MV-4-11 (cell line): Measurements from ENCODE around the gene DNM1L.
A peak's percentile ranks its signal among the peaks of the same experiment; 100 is the strongest.

Source experiments
- DNase-seq: peaks from one replicate; lab custom pipeline; 2025; lab: John Stamatoyannopoulos, UW

The DNM1L gene

DNA sequence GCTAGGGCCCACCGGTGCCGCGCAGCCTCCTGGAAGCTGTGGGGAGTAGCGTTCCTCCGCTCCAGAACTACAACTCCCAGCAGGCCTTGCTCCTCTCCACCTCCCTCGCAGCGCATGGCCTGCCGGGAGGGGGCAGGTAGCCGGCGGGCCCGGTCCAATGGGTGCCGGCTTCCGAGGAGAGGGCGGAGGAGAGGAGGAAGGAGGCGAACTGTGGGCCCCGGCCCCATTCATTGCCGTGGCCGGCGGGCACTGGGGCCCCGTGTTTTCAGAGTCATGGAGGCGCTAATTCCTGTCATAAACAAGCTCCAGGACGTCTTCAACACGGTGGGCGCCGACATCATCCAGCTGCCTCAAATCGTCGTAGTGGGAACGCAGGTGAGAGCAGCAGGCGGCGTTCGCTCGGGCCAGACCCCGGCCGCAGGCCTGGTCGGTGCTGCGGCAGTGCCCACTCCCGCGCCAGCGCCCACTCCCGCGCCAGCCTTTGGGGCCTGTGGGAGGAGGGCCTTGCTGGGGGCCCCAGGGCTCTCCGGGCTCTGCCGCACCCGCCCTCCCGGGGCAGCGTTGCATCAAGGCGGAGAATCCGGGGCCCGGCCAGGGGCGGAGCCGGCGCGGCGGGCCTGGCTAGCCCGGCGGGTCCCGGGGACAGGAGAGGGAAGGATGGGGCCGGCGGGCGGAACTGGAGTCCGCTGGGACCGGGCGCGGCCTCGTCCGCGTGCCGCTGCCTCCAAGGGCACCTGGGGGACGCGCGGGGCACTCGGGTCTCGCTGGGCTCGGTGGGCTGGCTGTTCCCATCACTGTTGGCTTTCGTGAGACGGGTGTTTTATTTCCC, at the start of gene DNM1L:
Gene DNM1L, plus strand, starts transcription at position 211 of the 829 bp plus-strand sequence. Its CDS starts 63 bp downstream, at position 274.
- peak; percentile 85 for DNase-seq

DNA sequence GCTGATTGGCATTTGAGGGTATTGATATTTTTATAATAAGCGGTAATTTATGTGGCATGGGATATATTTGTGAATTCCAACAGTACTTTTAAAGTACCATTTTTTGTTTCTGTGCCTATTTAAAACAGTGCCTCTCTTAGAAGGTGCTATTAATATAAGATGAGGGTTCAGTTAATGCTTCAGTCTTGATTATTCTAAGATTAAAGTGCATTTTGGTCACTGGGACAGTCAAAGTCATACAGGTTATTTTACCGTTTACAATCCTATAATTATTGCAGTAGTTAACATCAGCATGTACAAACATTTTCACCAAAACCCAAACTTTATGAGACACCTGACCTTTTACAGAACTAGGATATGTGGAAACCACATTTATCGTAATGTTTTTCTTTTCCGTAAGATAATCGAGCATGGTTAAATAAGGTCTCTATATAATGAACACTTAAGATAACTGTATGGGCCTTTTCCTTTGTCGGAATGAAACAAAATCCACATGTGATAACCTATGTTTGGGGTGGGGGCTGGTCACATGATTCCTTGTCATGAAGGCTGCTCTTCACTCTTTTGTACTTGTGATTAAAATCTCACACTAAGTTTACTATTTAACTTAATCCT, 37.7 kb upstream of the DNM1L start:
- DNase-seq = no peak

DNA sequence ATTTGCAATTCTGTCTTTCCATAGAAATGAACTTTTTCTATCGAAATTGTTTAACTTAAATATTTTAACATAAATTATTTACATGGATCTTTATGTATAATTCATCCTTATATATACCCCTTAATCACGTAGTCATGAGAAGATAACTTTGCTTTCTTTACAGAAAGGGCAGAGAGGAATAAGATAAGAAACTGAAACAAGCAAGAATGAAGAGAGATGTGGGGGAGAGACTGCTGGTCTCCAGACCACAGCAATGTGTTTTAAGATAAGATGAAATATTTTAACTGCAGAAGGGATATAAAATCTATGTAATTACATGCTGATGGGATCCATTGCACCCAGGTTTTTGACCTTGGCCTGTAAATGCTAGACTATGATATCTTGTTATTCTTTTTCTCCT, 34.7 kb upstream of the DNM1L start:
- DNase-seq = no peak

DNA sequence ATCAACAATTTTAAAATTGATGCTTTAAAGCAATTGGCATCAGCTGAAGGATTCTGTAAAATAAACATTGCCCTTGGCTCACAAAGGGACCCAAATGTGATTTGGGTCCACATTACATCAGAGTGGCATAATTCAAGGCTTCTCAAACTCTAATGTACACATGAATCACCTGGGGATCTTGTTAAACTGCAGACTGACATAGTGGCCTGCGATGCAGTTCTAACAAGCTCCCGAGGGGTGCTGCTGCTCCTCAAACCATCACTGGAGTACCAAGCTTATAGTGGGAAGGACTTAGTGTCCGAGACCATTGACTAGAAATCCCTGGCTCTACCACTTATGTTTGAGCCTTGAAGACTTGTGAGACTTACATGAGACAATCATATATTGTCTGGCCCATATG, 31.8 kb upstream of the DNM1L start:
- DNase-seq = no peak

DNA sequence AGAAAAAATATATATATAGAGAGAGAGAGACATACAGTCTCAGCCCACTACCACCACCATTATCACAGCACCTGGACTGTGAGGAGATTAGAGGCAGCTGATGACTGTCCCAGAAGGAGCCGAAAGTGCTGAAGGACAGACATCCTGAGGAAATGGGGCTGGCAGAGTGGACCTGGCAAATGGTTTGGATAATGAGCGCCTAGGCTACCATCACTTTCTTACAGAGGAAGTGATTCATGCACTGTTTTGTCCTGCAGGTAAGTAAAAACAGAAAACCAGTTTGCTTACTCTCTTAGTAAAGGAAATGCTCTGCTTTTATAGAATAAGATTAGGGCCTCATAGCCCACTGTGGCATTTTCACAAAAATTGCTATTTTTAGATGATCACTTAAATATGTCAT, 28.6 kb upstream of the DNM1L start:
- no peak for DNase-seq

DNA sequence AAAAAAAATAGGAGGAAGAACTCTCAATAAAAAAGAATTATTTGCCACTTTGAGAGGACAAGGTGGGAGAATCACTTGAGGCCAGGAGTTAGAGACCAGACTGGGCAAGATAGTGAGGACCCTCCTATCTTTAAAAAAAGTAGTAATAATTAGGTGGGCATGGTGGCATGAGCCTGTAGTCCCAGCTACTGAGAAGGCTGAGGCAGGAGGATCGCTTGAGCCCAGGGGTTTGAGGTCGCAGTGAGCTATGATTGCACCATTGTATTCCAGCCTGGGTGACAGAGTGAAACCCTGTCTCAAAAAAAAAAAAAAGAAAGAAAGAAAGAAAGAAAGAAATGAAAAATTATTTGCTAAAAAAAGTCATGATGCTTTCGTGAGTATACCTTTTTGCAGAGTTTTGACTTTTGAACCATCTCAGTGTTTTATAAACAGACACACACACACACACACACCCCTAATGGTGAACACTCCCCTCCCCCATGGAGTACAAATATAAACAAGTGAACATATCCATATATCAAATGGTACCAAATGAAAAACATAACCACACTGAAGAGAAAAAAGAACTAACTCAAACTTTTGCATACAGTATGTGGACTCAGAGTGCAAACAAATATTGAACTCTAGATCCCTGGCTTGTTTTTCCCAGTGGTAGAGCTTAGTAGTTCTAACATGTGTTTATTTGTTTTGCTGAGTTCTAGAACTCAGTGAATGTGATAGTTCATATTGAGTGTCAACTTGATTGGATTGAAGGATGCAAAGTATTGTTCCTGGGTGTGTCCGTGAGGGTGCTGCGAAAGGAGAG, 27.7 kb upstream of the DNM1L start:
- DNase-seq = no peak

DNA sequence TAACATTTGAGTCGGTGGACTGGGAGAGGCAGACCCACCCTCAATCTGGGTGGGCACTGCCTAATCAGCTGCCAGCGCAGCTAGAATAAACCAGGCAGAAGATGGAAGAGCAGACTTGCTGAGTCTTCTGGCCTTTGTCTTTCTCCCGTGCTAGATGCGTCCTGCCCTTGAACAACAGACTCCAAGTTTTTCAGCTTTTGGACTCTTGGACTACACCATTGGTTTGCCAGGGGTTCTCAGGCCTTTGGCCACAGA, 27.2 kb upstream of the DNM1L start:
- DNase-seq = no peak

DNA sequence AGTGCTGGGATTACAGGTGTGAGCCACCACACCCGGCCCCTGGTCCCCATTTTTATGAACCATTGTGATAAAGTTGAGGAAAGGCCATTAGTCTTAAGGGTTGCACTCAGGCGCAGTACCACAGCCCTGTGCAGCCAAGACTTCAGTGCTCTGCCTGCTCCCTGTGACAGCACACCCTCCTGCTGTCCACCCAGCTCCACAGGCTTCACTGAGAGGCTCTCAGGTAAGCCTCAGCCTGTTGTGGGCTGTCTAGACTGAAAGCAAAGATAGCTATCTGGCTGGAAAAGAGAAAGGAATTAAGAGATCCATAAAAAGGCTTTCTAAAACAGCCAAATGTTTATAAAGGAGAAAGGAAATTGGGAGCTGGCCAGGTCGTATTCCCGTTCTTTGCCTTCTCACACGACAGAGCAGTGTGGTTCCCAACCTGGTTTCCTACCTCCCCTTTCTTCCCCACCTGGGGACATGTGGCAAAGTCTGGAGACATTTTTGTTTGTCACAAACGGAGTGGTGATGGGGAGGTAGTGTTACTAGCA, 19.1 kb upstream of the DNM1L start:
- DNase-seq = no peak

DNA sequence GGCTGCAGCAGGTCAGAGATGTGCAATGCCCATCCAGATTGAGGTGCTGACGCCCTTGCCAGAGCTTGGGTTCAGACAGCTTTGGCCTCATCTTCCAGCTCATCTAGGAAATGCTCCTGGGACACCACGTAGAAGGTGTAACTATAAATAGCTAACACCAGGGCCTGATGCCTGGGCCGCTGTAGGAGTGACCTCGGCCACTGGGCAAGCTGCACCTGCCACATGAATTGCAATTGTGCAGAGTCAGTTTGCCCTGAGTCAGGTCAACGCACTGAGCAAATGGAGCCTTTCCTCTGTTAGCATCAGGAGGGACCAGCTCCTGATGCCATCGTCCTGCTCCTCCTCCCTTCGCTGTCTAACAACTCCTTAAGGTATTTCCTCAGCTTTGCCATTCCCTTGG, 17.4 kb upstream of the DNM1L start:
- no peak for DNase-seq

DNA sequence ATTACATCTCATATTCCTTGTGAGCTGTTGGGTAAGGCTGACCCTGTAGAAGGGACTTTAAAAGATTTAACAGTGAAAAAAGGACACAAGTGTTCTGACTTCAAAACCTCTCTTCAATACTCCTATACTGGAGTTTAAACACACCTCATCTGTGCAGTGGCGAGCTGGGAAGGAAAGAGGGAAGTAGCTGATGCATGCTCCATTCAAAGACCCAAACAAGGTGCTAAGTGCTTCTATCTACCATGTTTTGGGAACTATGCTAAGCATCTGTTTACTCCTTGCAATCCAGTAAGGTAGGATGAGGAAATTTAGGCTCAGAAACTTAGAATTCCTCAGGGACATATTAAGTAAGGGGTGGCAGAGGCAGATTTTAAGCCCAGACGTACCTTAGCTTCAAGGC, 16.4 kb upstream of the DNM1L start:
- no peak for DNase-seq

DNA sequence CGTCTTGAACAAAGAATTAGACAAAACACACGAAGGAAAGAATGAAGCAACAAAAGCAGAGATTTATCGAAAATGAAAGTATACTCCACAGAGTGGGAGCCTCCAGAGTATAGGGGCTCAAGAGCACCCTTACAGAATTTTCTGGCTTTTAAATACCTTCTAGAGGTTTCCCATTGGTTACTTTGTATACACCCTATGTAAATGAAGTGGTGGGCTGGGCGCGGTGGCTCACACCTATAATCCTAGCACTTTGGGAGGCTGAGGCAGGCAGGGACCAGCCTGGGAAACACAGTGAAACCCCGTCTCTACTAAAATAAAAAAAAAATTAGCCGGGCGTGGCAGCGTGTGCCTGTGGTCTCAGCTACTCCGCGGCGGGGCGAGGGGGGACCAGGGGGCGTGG, 13.1 kb upstream of the DNM1L start:
- no peak for DNase-seq

DNA sequence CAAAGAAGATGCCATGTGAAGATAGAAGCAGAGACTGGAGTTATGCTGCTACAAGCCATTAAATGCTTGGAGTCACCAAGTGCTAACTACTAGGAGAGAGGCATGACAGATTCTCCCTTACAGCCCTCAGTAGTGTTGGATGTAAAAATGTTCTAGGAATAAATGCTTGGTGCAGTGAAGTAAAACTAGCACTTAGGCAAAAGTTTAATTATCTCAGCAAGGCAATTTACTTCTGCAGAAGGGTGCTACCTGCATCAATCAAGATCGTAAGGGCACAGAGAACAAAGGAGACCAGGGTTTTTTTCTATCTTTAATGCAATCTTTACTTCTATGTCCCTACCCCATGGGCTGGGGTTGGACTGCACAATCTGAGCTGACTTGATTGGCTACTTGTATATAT, 9.5 kb upstream of the DNM1L start:
- no peak for DNase-seq

DNA sequence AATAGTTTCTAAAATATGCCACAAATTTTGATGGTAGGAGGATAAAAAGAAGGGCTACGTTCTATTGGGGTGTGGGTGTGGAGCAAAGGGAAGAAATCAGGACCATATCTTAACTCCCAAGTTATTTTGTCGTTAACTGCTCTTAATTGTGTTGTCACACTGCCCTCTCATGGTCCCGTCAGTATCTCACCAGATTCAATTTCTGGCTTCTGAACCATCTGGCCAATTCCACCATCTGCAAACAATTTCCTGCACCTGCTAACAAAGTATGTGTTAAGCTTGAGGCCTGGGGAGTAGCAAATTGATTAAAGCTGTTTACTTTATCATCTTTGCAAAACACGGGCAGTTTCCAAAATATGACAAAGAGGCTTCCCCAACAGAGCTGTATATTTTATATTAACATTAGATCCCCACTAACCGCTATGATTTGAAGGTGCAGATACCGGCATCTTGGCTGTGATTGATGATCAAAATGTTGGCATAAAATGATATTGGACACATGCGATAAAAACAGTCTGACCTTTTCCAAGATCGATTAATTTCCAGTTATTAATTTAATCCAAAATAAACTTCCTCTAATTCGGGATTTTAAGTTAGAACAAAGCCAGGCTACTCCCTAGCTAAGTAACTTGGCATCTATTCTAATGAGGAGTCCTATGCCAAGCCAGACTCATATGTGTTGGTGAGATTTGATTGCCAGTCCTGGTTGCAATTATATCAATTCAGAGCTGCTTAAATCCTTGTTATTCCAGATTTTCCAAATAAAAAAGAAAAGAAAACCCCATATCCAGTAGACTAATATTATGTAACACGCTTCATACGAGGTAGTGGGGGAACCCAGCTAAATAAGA, 6.9 kb upstream of the DNM1L start:
- peak; percentile 66 for DNase-seq

DNA sequence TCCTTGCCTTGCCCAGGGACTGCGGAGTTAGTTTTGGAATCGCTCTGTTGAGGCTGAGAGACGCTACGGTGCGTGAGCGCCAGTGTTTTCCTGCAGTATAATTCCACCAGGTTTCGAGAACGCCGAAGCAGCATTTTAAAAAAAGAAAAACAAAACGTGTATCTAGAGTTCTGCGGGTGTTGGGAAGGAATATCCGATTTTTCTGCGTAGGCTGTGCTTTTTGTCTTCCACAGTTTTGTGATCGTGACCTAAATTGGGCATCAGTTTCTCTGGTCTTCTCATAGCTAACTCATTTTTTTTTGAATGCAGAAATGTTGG, 778 bp downstream of the DNM1L start:
- DNase-seq = no peak

DNA sequence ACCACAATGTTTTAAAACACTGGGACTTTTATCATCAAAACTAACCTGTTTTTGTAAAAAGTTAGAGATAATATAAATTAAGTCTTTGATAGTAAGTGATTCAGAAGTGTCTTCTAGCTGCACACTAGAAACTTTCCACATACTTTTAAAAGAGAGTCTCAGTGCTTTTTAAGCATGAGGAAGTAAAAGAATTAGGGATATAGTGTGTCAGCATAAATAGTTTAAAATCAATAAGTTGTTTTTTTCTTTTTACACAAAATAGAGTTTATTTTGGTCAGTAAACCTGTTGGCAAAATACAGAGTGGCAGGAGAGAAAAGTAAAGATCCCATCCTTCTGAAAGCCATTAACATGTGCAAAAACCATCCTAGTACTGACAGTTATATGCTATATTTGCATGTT, 1.7 kb downstream of the DNM1L start:
- no peak for DNase-seq

DNA sequence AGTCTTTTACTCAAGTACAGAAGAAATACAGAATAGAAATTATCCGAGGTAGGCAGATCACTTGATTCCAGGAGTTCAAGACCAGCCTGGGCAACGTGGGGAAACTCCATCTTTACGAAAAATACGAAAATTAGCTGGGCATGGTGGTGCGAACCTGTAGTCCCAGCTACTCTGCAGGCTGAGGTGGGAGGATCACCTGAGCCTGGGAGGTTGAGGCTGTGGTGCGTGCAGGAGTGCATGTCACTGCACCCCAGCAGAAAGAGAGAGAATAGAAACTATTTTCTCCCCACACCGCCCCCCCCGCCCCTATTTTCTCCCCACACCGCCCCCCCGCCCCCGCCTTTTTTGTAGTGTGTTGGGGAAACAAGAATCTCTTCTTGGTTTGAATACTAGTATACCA, 2.2 kb downstream of the DNM1L start:
- no peak for DNase-seq

DNA sequence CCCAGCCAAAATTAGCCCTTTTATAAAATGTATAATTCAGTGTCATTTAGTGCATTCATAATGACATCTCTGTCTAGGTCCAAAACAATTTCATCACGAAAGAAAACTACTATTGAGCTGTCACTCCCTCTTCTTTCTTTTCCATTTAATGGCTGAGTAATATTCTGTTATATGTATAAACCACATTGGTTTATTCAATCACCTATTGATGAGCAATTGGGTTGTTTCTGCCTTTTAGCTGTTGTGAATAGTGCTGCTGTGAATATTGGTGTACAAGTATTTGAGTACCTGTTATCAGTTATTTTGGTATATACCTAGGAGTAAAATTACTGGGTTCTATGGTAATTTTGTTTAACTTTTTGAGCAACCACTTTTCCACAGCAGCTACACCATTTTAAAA, 7.2 kb downstream of the DNM1L start:
- no peak for DNase-seq

DNA sequence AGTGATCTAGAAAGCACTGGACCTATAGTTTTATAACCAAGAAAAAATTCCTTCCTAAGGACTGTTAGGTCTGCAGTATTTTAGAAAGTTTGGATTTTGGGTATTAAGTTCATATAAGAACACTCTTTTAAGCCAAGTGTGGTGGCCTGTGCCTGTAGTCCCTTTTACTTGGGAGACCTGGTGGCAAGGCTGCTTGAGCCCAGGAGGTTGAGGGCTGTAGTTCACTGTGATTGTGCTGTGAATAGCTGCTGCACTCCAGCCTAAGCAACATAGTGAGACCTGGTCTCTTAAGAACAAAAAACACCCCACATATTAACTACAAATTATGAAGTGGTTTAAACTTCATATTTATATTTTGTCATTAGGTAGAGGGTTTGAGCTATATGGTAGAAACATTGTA, 9.7 kb downstream of the DNM1L start:
- no peak for DNase-seq

DNA sequence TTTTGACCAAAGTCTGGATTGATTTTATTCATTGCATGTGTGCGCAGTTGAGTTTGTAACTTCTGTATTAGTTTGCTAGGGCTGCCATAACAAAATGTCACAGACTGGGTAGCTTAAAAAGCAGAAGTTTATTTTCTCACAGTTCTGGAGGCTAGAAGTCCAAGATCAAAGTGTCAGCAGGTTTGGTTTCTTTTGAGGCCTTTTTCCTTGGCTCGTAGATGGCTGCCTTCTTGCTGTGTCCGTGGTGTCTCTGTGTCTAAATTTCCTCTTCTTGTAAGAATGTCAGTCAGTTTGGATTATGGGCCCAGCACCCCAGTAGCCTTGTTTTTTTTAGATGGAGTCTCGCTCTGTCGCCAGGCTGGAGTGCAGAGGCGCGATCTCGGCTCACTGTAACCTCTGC, 11.8 kb downstream of the DNM1L start:
- DNase-seq = no peak

DNA sequence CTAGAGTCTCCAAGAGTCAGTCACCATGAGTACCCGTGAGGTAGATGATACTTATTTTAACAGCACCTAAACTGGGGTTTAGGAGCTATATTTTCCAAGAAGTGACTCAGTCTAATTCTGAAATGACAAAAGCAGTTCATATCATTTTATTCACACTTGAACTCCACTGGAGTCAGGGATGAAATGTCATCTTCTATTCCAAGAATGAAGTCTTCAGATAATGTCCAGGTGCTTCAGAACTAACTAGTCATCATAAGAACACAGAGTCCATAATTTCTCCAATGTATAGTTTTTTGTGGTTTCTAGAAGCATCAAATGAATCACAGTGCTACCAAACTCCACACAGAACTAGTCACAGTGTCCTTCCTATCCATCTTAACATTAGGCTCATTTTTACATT, 13.3 kb downstream of the DNM1L start:
- DNase-seq = no peak

DNA sequence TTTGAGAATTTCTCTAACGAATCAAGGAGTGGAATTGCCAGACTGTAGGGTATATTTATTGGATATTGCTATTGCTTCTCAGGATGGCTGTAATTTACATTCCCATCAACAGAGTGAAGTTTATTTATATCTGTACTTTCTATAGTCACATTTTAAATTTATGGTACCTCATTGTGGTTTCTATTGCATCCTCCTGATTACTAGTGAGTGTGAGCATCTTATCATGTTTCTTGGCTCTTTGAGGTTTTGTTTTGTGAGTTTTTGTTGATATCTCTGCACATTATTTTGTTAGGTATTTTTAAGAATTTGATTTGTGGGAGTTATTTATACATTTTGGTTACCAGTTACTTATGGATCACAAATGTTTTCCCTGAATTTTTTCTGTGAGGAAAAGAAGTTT, 13.9 kb downstream of the DNM1L start:
- DNase-seq = no peak

DNA sequence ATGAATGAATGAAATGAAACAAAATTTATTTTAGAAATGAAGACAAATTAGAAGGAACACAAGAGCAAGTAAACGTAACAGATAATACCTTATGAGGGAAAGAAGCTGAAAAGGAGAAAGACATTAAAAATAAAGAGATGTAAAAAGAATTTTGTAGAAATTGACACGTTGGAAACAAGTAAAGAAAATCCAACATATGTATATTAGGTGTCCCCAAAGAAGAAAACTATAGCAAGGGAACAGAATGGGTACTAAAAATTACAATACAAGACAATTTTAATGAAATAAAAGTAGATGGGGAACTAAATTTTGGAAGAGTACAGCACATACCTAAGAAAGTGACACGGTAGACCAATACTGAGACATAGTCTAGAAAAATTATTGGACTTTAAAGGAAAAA, 16.7 kb downstream of the DNM1L start:
- no peak for DNase-seq
